Effector CD8-positive, alpha-beta T cell (primary cell): ENCODE results near the gene ZNF778.

Experiments used
- DNase-seq: peaks from one replicate; lab custom pipeline; 2025; lab: John Stamatoyannopoulos, UW

ZNF778 gene

GRCh38 chr16:89275837-89276720, 58.6 kb downstream of the ZNF778 start:
- no peak for DNase-seq

GRCh38 chr16:89277049-89277448, 59.5 kb downstream of the ZNF778 start:
- no peak for DNase-seq

GRCh38 chr16:89277641-89278341, 60.3 kb downstream of the ZNF778 start:
- DNase-seq: no peak

GRCh38 chr16:89278441-89279240, 61.1 kb downstream of the ZNF778 start:
- DNase-seq: no peak

GRCh38 chr16:89279666-89280481, 62.4 kb downstream of the ZNF778 start:
- DNase-seq: no peak

- no peak for DNase-seq
These were observed 63.2 kb downstream of the ZNF778 start for GRCh38 chr16:89280546-89281188.

- DNase-seq: no peak
These were observed 63.7 kb downstream of the ZNF778 start for GRCh38 chr16:89281189-89281577.

GRCh38 chr16:89281829-89282228, 64.3 kb downstream of the ZNF778 start:
- no peak for DNase-seq

- no peak for DNase-seq
These were observed 65.0 kb downstream of the ZNF778 start for GRCh38 chr16:89282523-89282922.

- no peak for DNase-seq
These were observed 65.9 kb downstream of the ZNF778 start for GRCh38 chr16:89283449-89283848.

- no peak for DNase-seq
These were observed 67.9 kb downstream of the ZNF778 start for GRCh38 chr16:89285381-89285780.

- DNase-seq: no peak
These were observed 68.6 kb downstream of the ZNF778 start for GRCh38 chr16:89286096-89286495.
